Heart left ventricle (tissue), 13 donors: ENCODE data around the gene DMWD.

Experiments
- CTCF ChIP-seq, 12 donors: fragments of 200-600 bp; sonication (generic) in 4 of 12; IDR thresholded peaks; one replicate each; pipeline versions ENCODE4 v1.5.0 to v1.8.0; 2018 to 2022; ENCODE audit warnings: antibody characterized with exemption in 12 of 12, mild to moderate bottlenecking in 5 of 12
- POLR2A ChIP-seq, 2 donors: fragments of 450-650 bp; IDR thresholded peaks; one replicate each; pipeline ENCODE4 v1.6.1; 2017; ENCODE audit warnings: antibody characterized with exemption in 2 of 2, mild to moderate bottlenecking in 2 of 2, moderate library complexity in 2 of 2
- donor health status: ischemic (EF 13 %, LVEDD 7.1; RV severe dilation, severe dysfunction).
- donor health status: DM: no; HTN: yes; CAD: no.
- donor health status: DM: no; HTN: no; CAD: no.
- donor health status: ischemic (EF 25% LVEDD 6.9; RV normal size, moderate dysfunction).
- donor health status: ischemic (EF 25% LVEDD 5.7; RV mildly dilated, moderate dysfunction).
- donor health status: ischemic (EF 35%, LVEDD 5.7; RV mildly dilated, moderate dysfunction).
- donor health status: nonischemic (EF 11% LVEDD 7.7; RV severe dilation, severe dysfunction).
- donor health status: DM: yes; HTN: yes; CAD: no.
- donor health status: PGD.
- donor health status: ischemic (EF 29% LVEDD 5.4; RV normal size, mild dysfunction).
- donor health status: nonischemic (EF 23%, LVEDD 6.1; RV moderate dilation, normal function).

DNA sequence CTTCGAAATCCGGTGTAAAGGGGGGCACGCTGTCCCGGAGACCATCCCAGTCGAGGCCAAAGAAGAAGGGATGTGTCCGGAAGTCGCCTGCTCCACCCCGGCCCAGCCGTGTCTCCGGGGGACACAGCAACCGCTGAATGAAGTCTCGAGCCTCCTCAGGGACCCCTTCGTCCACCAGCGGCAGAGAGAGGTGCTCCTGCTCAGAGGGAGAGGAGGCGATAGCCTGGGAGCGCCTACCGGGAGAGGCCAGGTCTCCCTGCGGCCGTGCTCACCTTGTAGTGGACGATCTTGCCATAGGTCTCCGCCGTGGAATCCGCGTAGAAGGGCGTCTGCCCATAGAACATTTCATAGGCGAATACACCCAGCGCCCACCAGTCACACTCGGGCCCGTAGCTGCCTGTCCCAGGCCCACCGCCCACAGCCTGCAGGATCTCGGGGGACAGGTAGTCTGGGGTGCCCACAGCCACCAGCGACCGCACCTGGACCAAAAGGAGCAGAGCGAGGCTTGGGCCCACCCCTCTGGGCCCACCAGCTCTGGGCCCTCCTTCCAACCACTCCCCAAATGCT, 15.2 kb downstream of the DMWD start:
- TF ChIP-seq CTCF (IDR thresholded peaks at IDR 0.05) (no peak), POLR2A (IDR thresholded peaks at IDR 0.05) (no peak)
